Smooth muscle cell (in vitro differentiated cells): ENCODE data around the gene BUB1B. TPM values are rescaled to one million over a fixed set of nuclear protein-coding genes. Genes with fewer than 3 reads are reported as not detected.
"Not testable (repeated sequence)": the region's sequence is repeated elsewhere in the genome, so short reads cannot be mapped to it uniquely, and the experiment has no call there.

ENCODE experiments used
- DNase-seq: peaks from one replicate; lab custom pipeline; 2025; ENCODE audit not compliant: unreplicated experiment; lab: John Stamatoyannopoulos, UW
- H2AFZ ChIP-seq: fragments of 200-600 bp; sonication (generic); 2 replicates; pipeline ENCODE4 v1.6.0; 2016; ENCODE audit warnings: antibody characterized with exemption, low read depth, mild to moderate bottlenecking
- H3F3A ChIP-seq: fragments of 200-600 bp; sonication (generic); 2 replicates; pipeline ENCODE4 v1.6.0; 2017; ENCODE audit warnings: antibody characterized with exemption, low read depth
- H3K27ac ChIP-seq: fragments of 200-600 bp; sonication (generic); 2 replicates; pipeline ENCODE4 v1.5.1; 2016; ENCODE audit warnings: low read depth, mild to moderate bottlenecking
- H3K27me3 ChIP-seq: fragments of 200-600 bp; sonication (generic); 2 replicates; pipeline ENCODE4 v1.6.1; 2016; ENCODE audit warnings: low read depth, mild to moderate bottlenecking
- H3K36me3 ChIP-seq: fragments of 200-600 bp; sonication (generic); 2 replicates; pipeline ENCODE4 v1.5.1; 2016; ENCODE audit warnings: low read depth
- H3K4me1 ChIP-seq: fragments of 200-600 bp; sonication (generic); 2 replicates; pipeline ENCODE4 v1.5.1; 2016; ENCODE audit warnings: low read depth
- H3K4me2 ChIP-seq: fragments of 200-600 bp; sonication (generic); 2 replicates; pipeline ENCODE4 v1.6.0; 2016; ENCODE audit warnings: mild to moderate bottlenecking
- H3K4me3 ChIP-seq: fragments of 200-600 bp; sonication (generic); 2 replicates; pipeline ENCODE4 v1.5.1; 2016; ENCODE audit warnings: mild to moderate bottlenecking
- H3K79me2 ChIP-seq: fragments of 200-600 bp; sonication (generic); 2 replicates; pipeline ENCODE4 v1.6.0; 2016; ENCODE audit warnings: low read depth, mild to moderate bottlenecking
- H3K9ac ChIP-seq: fragments of 200-600 bp; sonication (generic); 2 replicates; pipeline ENCODE4 v1.6.0; 2016; ENCODE audit warnings: low read depth
- H3K9me3 ChIP-seq: fragments of 200-600 bp; sonication (generic); replicated peaks from 2 replicates; pipeline ENCODE4 v1.5.1; 2016; ENCODE audit warnings: low read depth
- H4K20me1 ChIP-seq: fragments of 200-600 bp; sonication (generic); 2 replicates; pipeline ENCODE4 v1.6.0; 2016; ENCODE audit warnings: low read depth
- CTCF ChIP-seq: fragments of 200-600 bp; sonication (generic); IDR thresholded peaks from 2 replicates; pipeline ENCODE4 v1.5.1; 2017; ENCODE audit warnings: borderline replicate concordance, mild to moderate bottlenecking, antibody characterized with exemption; ENCODE audit not compliant: insufficient read depth, poor library complexity, severe bottlenecking
- WGBS: methylation state at CpG from one replicate; pipeline ENCODE4 v1.1.7; 2016; ENCODE audit warnings: low lambda C conversion rate; 5-methylcytosine and 5-hydroxymethylcytosine counted together
- polyA plus RNA-seq: library from polyadenylated mRNA; unstranded; fragments of >200 nt; fragmentation: Nextera tagmentation; extraction: Ambion mirVana; gene quantifications from 2 replicates; pipeline ENCODE4 v1.2.1, GENCODE V29; 2016
- total RNA-seq: library from RNA; depleted of rRNA; stranded (reverse); fragments of >200 nt; gene quantifications from 2 replicates; pipeline ENCODE4 v1.2.3, GENCODE V29; 2014

BUB1B gene
- total and polyA plus RNA-seq, 2 experiments from 2014 or later: 5.8 to 15.0 TPM

GRCh38 chr15:40151991-40152390, 8.9 kb upstream of the BUB1B start:
- Histone ChIP-seq H3K79me2 (no peaks in the 10 kb centered on the region), H3K4me1 (peaks cover 3% of the 10 kb centered on the region), H4K20me1 (no peaks in the 10 kb centered on the region), H3K9ac (no peak overlapping the region), H3K27me3 (no peaks in the 10 kb centered on the region), H3K27ac (no peak overlapping the region), H2AFZ (no peak overlapping the region), H3F3A (no peaks in the 10 kb centered on the region), H3K4me2 (no peak overlapping the region), H3K36me3 (no peaks in the 10 kb centered on the region), H3K4me3 (no peak overlapping the region), H3K9me3 (no peaks in the 10 kb centered on the region)
- 89% methylated on average over 4 of the region's 4 CpGs for WGBS
- no peak for DNase-seq
- no peak for TF ChIP-seq CTCF

- not testable (repeated sequence) for DNase-seq, H3K79me2 ChIP-seq, H3K36me3 ChIP-seq, H3K27ac ChIP-seq, H3K9me3 ChIP-seq, H3K4me1 ChIP-seq, H3F3A ChIP-seq, H4K20me1 ChIP-seq, H3K4me2 ChIP-seq, H3K4me3 ChIP-seq, H3K9ac ChIP-seq, H3K27me3 ChIP-seq, H2AFZ ChIP-seq
- 60% methylated on average over 1 of the region's 1 CpG for WGBS
Measured at GRCh38 chr15:40154821-40155220, 6.0 kb upstream of the BUB1B start.

- Histone ChIP-seq H3K27ac (no peak overlapping the region), H2AFZ (no peak overlapping the region), H3F3A (no peaks in the 10 kb centered on the region), H3K79me2 (no peaks in the 10 kb centered on the region), H3K9ac (no peak overlapping the region), H3K4me2 (no peak overlapping the region), H4K20me1 (no peaks in the 10 kb centered on the region), H3K4me1 (peaks cover 3% of the 10 kb centered on the region), H3K36me3 (no peaks in the 10 kb centered on the region), H3K9me3 (no peaks in the 10 kb centered on the region), H3K27me3 (no peaks in the 10 kb centered on the region), H3K4me3 (no peak overlapping the region)
- 33% methylated on average over 5 of the region's 5 CpGs for WGBS
- TF ChIP-seq CTCF: no peak
- no peak for DNase-seq
Measured at GRCh38 chr15:40155270-40155910, 5.5 kb upstream of the BUB1B start.

GRCh38 chr15:40157778-40158447, 3.0 kb upstream of the BUB1B start:
- no peak for TF ChIP-seq CTCF
- Histone ChIP-seq H3K27me3 (no peaks in the 10 kb centered on the region), H3K4me1 (peaks cover 7% of the 10 kb centered on the region), H3F3A (no peaks in the 10 kb centered on the region), H3K4me3 (no peak overlapping the region), H3K9ac (no peak overlapping the region), H4K20me1 (no peaks in the 10 kb centered on the region), H3K9me3 (no peaks in the 10 kb centered on the region), H2AFZ (no peak overlapping the region), H3K27ac (no peak overlapping the region), H3K4me2 (no peak overlapping the region), H3K36me3 (no peaks in the 10 kb centered on the region), H3K79me2 (peaks cover 19% of the 10 kb centered on the region)
- DNase-seq: no peak
- 90% methylated on average over 7 of the region's 7 CpGs for WGBS
